IMR-90 (cell line): ENCODE measurements around the gene ZYX. TPM values are rescaled to one million over a fixed set of nuclear protein-coding genes. Genes with fewer than 3 reads are reported as not detected.

Experiments
- ATAC-seq: fragments of 200-7000 bp; cut with Tn5 transposase; 2 replicates; pipeline ENCODE4 v1.9.1; 2020; ENCODE audit warnings: low read depth, mild to moderate bottlenecking, moderate library complexity
- BruUV-seq: library from RNA; stranded (reverse); fragments of 400-500 nt; replicated peaks from 2 replicates; lab custom pipeline; 2021; lab: Mats Ljungman, UMichigan
- CTCF ChIA-PET: fragments of 300-600 bp; formaldehyde crosslinking; extraction: SDS; loops from one replicate; lab custom pipeline; 2021; ENCODE audit warnings: antibody characterized with exemption; lab: Yijun Ruan, JAX
- POLR2A ChIA-PET: fragments of 300-600 bp; sonication (Branson Sonifier 250); formaldehyde crosslinking; loops from one replicate; lab custom pipeline; 2022; ENCODE audit warnings: antibody characterized with exemption; ENCODE audit not compliant: unreplicated experiment; lab: Charles Lee
- DNase-seq: peaks from one replicate; pipeline ENCODE4 v3.0.0; 2013
- H2AFZ ChIP-seq: replicated peaks from 2 replicates; pipeline ENCODE3; 2013; ENCODE audit warnings: low read length, mild to moderate bottlenecking; ENCODE audit not compliant: poor library complexity
- H2AK5ac ChIP-seq: 2 replicates; pipeline ENCODE4 v1.6.1; 2013; ENCODE audit warnings: low read depth, low read length, inconsistent platforms
- H2AK9ac ChIP-seq: replicated peaks from 2 replicates; pipeline ENCODE3; 2013; ENCODE audit warnings: mild to moderate bottlenecking, low read depth, low read length, moderate library complexity; ENCODE audit not compliant: poor library complexity
- H2BK120ac ChIP-seq: 2 replicates; pipeline ENCODE4 v1.6.1; 2013; ENCODE audit warnings: low read depth, low read length, inconsistent platforms
- H2BK15ac ChIP-seq: 3 replicates; pipeline ENCODE4 v1.6.1; 2013; ENCODE audit warnings: low read depth, low read length, inconsistent platforms
- H2BK20ac ChIP-seq: 2 replicates; pipeline ENCODE4 v1.6.1; 2013; ENCODE audit warnings: low read depth, mild to moderate bottlenecking, inconsistent platforms, low read length, moderate library complexity
- H2BK5ac ChIP-seq: 2 replicates; pipeline ENCODE4 v1.6.1; 2013; ENCODE audit warnings: mild to moderate bottlenecking, low read depth, low read length, inconsistent platforms; ENCODE audit not compliant: poor library complexity, severe bottlenecking
- H3K14ac ChIP-seq: replicated peaks from 2 replicates; pipeline ENCODE4 v1.6.1; 2013; ENCODE audit warnings: low read depth, low read length, inconsistent platforms
- H3K18ac ChIP-seq: 2 replicates; pipeline ENCODE4 v1.6.1; 2013; ENCODE audit warnings: low read depth, low read length, control low read depth
- H3K23ac ChIP-seq: 2 replicates; pipeline ENCODE4 v1.6.1; 2013; ENCODE audit warnings: low read depth, low read length, inconsistent platforms
- H3K27ac ChIP-seq: 2 replicates; pipeline ENCODE4 v1.5.1; 2013; ENCODE audit warnings: mild to moderate bottlenecking, control low read depth, low read length; ENCODE audit not compliant: insufficient read depth
- H3K27me3 ChIP-seq: 2 replicates; pipeline ENCODE4 v1.6.1; 2013; ENCODE audit warnings: low read length; ENCODE audit not compliant: control insufficient read depth, insufficient read depth
- H3K36me3 ChIP-seq: 2 replicates; pipeline ENCODE4 v1.6.1; 2013; ENCODE audit warnings: low read length, mixed read lengths; ENCODE audit not compliant: control insufficient read depth, insufficient read depth
- H3K4ac ChIP-seq: 2 replicates; pipeline ENCODE4 v1.6.1; 2013; ENCODE audit warnings: low read depth, low read length, inconsistent platforms
- H3K4me1 ChIP-seq: 2 replicates; pipeline ENCODE4 v1.6.1; 2013; ENCODE audit warnings: low read length, mixed read lengths; ENCODE audit not compliant: control insufficient read depth, insufficient read depth
- H3K4me2 ChIP-seq: 2 replicates; pipeline ENCODE4 v1.6.1; 2013; ENCODE audit warnings: low read depth, mild to moderate bottlenecking, control low read depth, low read length, moderate library complexity
- H3K4me3 ChIP-seq: 2 replicates; pipeline ENCODE4 v1.5.1; 2013; ENCODE audit warnings: low read depth, mild to moderate bottlenecking, control low read depth, low read length, moderate library complexity; ENCODE audit not compliant: insufficient read depth
- H3K56ac ChIP-seq: 2 replicates; pipeline ENCODE4 v1.6.1; 2013; ENCODE audit warnings: low read length, inconsistent platforms; ENCODE audit not compliant: insufficient read depth; ENCODE audit errors: extremely low read depth
- H3K79me1 ChIP-seq, 2 experiments: 2 replicates each; pipeline ENCODE4 v1.6.1; 2013; ENCODE audit warnings: low read length in 2 of 2, inconsistent platforms in 1 of 2, low read depth in 1 of 2
- H3K9ac ChIP-seq: 2 replicates; pipeline ENCODE4 v1.6.1; 2013; ENCODE audit warnings: low read depth, low read length, control low read depth
- H3K9me1 ChIP-seq: 2 replicates; pipeline ENCODE4 v1.6.1; 2013; ENCODE audit warnings: low read length, inconsistent platforms; ENCODE audit not compliant: insufficient read depth
- H3K9me3 ChIP-seq: 2 replicates; pipeline ENCODE4 v1.6.1; 2013; ENCODE audit warnings: low read length; ENCODE audit not compliant: control insufficient read depth, insufficient read depth
- H4K20me1 ChIP-seq: 2 replicates; pipeline ENCODE4 v1.6.1; 2013; ENCODE audit warnings: low read length, inconsistent platforms; ENCODE audit not compliant: insufficient read depth
- H4K5ac ChIP-seq: 2 replicates; pipeline ENCODE4 v1.6.1; 2013; ENCODE audit warnings: mild to moderate bottlenecking, low read depth, low read length, control low read depth
- H4K8ac ChIP-seq, 2 experiments: 2 replicates each; pipeline ENCODE4 v1.6.1; 2013; ENCODE audit warnings: low read depth in 2 of 2, low read length in 2 of 2, control low read depth in 1 of 2, inconsistent platforms in 1 of 2
- H4K91ac ChIP-seq: 2 replicates; pipeline ENCODE4 v1.6.1; 2013; ENCODE audit warnings: low read depth, low read length, inconsistent platforms; ENCODE audit not compliant: insufficient read depth
- FOS ChIP-seq: fragments of 150-350 bp; IDR thresholded peaks from 2 replicates; pipeline ENCODE4 v1.6.1; 2016; ENCODE audit warnings: low read depth, low read length
- MAZ ChIP-seq: IDR thresholded peaks from 2 replicates; pipeline ENCODE4 v1.6.1; 2012; ENCODE audit warnings: low read depth, mild to moderate bottlenecking, low read length, improper control_type of control experiment, moderate library complexity, borderline replicate concordance
- MXI1 ChIP-seq: IDR thresholded peaks from 2 replicates; pipeline ENCODE4 v1.6.1; 2012; ENCODE audit warnings: low read depth, mild to moderate bottlenecking, low read length, moderate library complexity, borderline replicate concordance
- WGBS, 2 experiments: methylation state at CpG; one replicate each; pipeline versions ENCODE4 v1.1.5 to v1.1.7; 2013; ENCODE audit warnings: missing lambda C conversion rate in 2 of 2; ENCODE audit not compliant: insufficient read length in 1 of 2; ENCODE audit errors: extremely low coverage in 2 of 2; 5-methylcytosine and 5-hydroxymethylcytosine counted together
- dilution Hi-C: fragments of 300-500 bp; cut with HindIII; formaldehyde crosslinking; loops from one replicate; pipeline ENCODE4 v1.14.3; 2018; ENCODE audit warnings: low sequenced_read_pairs; ENCODE audit not compliant: unreplicated experiment
- in situ Hi-C: fragments of 300-500 bp; cut with MboI; formaldehyde crosslinking; loops from 3 replicates; pipeline ENCODE4 v1.14.3; 2019; ENCODE audit warnings: low sequenced_read_pairs, inconsistent platforms, mixed read lengths
- intact Hi-C: fragments of 100-400 bp; cut with micrococcal nuclease; formaldehyde crosslinking; loops from 2 replicates; pipeline ENCODE4 v1.10.0; 2022
- polyA plus RNA-seq, 3 experiments: library from polyadenylated mRNA; depleted of rRNA; stranded (reverse); fragments of >200 nt; gene quantifications; 2 replicates each; pipeline ENCODE4 v1.2.3, GENCODE V29; 2012; ENCODE audit warnings: low replicate concordance in 1 of 3
- total RNA-seq: library from RNA; depleted of rRNA; stranded (reverse); fragments of >200 nt; gene quantifications from 2 replicates; pipeline ENCODE4 v1.2.3, GENCODE V29; 2012

The ZYX gene
- total and polyA plus RNA-seq, 2 of the 4 experiments (the other 2 are of a cell fraction), result 22.6 to 334 TPM

DNA sequence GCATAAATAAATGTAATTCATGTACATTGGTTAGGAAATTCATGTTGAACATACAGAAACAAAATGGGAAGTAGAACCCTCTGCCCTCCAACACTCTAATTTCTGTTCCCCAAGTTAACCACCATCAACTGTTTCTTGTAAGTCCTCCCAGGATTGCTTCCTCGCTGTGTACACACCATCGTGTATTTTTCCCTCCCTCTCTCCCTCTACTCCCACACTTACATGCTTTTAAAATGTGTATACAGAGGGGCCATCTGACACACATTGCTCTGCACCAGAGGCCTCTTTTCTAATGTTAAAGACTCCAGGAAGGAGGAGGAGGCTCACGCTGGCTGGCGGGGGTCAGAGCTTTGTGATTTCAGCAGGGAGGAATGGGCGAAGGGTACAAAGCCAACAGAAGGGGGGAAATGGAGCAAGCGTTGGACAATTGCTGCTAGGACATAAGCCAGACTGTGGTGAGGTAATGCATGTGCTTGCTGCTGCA lies 29.4 kb downstream of the ZYX start:
- Histone ChIP-seq H3K9me3 (no peaks in the 10 kb centered on the region), H3K9me1 (no peaks in the 10 kb centered on the region), H3K79me1 (no peaks in the 10 kb centered on the region), H3K9ac (no peak overlapping the region), H3K36me3 (no peaks in the 10 kb centered on the region), H3K14ac (no peak overlapping the region), H4K8ac (no peak overlapping the region), H4K91ac (no peak overlapping the region), H2AK9ac (no peak overlapping the region), H3K56ac (no peak overlapping the region), H3K18ac (no peak overlapping the region), H3K27ac (no peak overlapping the region), H2AFZ (peak overlapping the region; percentile 75), H2BK120ac (no peak overlapping the region), H3K27me3 (no peaks in the 10 kb centered on the region; the same call in 1 of the 2 replicates), H2BK5ac (no peak overlapping the region), H4K20me1 (no peaks in the 10 kb centered on the region), H3K23ac (peak overlapping the region; percentile 60; the same call in 1 of the 2 replicates), H2AK5ac (no peak overlapping the region), H2BK15ac (no peak overlapping the region), H2BK20ac (no peak overlapping the region), H3K4ac (no peak overlapping the region), H3K4me2 (no peak overlapping the region), H4K5ac (no peak overlapping the region), H3K4me3 (no peak overlapping the region), H3K4me1 (peaks cover 12% of the 10 kb centered on the region; the same call in 1 of the 2 replicates)
- WGBS, 2 experiments, result 27% methylated on average over 3 of the region's 6 CpGs; no CpG with 5 or more reads in 1 of the 2 experiments
- ChIA-PET POLR2A (no interaction called here), CTCF (no interaction called here)
- peak; percentile 76 for ATAC-seq
- dilution Hi-C loops, result no loop called here
- no TSS peak for BruUV-seq
- in situ Hi-C loops, result no loop called here
- DNase-seq, result peak; percentile 72
- intact Hi-C loops, result loop anchor here (5.0 kb wide), 2 partner anchors 77 to 153 kb away; no protein-coding TSS in a partner anchor
- TF ChIP-seq MXI1, result no peak
- TF ChIP-seq MAZ, result 0 out of 2 replicates have a peak, but pooled peaks have one; percentile 19
- no peak for TF ChIP-seq FOS
